ENCODE measurements around the gene FBLN5.
"Not testable (repeated sequence)": the region's sequence is repeated elsewhere in the genome, so short reads cannot be mapped to it uniquely, and the experiment has no call there.

FBLN5 gene

GRCh38 chr14:91904483-91904882, 43.0 kb downstream of the FBLN5 start:
- DNase-seq: no peak

DNA sequence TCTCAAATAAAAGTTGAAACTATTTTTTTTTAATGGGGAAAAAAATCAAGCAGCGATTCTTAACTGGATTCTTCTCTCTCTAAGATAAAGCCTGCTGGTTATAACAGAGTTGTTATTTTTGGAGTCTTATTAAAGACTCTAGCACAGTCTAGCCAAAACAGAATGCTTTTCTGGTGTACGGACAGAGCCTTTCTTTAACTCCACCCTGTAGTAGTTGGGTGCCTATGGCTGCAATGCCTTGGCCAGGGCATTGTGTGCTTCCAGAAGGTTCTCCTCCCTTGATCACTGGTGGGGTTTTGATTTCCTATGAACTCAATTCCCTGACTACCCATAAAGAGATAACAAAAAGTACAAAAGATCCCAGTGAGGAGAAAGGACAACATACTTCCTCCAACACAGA, 44.4 kb downstream of the FBLN5 start:
- no peak for DNase-seq

DNA sequence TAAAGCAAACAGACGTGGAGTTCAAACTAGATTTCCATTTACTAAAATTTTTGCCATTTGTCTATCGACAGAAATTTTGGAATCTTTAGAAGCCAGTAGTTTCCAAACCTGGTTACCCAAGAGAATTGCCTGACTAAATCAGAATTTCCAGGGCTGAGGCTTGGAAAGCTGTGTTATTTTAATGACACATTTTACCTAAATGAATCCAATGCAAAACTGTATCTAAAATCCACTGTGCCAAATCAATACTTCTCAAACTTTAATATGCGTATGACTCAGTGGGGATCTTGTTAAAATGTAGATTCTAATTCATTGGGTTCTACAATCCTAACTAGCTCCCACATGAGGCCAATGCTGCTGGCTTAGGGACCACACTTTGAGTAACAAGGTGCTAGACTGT, 45.2 kb downstream of the FBLN5 start:
- no peak for DNase-seq

DNA sequence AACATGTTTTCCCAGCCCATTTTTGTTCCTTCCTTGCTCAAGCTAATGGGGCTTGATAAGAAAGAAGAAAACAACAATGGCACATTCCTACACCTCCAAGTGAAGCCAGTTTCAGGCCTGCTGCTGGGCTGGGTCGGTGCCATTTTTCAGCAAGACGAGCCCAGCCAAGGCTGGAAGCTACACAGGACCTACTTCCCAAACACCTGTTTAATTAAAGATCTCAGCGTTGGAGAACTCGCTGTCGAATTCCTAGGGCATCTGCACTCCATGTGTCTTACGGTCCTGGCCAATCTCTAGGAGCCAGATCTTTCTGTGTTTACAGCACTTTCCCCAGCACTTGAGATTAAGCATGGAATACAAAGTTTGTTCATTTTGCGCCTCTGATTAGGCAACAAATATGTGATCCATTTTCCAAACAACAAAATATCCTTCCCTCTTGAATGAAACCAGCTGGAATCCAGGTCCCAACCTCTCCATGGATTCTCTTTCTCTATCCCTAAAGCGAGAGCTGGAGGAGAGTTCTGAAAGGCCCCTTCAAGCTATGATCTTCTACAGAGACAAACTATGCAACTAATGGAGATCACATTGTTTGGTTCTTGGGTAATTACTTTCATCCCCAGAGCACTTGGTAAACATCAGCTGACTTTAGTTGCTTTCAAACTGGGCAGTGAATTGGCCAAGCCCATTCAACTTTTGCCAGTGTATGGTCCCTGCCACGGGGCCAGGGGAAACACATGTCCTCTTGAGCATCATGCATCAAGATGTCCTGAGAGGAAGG, 45.9 kb downstream of the FBLN5 start:
- no peak for DNase-seq

DNA sequence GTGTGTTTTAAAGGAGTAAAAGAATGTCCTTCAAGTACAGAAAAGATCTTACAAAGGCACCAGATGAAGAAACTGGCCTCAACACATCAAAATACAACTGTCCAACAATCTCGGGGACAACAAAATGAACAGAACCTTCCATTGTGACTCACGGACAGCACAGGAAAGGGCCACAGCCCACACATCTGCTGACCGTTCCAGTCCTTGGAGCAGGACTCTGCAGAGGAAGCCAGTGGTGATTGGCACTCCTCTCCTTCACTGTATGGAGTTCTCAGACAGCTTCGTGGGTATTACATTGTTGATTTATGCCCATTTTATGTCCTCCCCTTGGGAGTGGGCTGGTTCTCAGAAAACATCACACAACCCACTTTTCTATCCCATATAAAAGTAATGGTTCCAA, 47.7 kb downstream of the FBLN5 start:
- no peak for DNase-seq

GRCh38 chr14:91899213-91899612, 48.3 kb downstream of the FBLN5 start:
- no peak for DNase-seq

DNA sequence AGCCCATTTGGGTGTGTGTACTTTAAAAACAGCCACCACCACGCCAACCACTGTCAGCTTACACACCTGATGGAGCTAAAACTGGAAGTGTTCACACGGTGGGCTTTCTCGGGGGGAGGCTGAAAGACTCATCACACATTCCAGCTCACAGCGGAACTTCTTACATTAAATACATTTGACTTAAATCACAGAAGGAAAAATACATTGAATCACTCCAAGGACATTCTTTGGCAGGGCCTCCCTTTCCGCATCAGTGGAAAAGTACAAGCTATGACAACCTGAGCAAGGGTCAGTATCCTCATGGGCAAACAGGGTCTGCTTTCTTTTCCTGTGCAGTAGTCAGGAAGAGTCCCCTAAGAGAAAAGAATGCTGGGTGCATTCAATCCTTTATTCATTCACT, 49.1 kb downstream of the FBLN5 start:
- no peak for DNase-seq

DNA sequence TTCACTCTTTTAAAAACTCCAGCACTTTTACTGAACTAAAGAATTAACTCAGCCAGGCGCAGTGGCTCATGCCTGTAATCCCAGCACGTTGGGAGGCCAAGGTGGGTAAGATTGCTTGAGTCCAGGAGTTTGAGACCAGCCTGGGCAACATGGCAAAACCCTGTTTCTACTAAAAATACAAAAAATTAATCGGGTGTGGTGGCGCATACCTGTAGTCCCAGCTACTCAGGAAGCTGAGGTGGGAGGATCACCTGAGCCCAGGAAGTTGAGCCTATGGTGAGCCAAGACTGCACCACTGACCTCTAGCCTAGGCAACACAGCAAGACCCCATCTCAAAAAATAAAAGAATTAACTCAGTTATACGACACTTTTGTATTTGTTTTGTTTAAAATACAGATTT, 49.8 kb downstream of the FBLN5 start:
- DNase-seq: not testable (repeated sequence)

DNA sequence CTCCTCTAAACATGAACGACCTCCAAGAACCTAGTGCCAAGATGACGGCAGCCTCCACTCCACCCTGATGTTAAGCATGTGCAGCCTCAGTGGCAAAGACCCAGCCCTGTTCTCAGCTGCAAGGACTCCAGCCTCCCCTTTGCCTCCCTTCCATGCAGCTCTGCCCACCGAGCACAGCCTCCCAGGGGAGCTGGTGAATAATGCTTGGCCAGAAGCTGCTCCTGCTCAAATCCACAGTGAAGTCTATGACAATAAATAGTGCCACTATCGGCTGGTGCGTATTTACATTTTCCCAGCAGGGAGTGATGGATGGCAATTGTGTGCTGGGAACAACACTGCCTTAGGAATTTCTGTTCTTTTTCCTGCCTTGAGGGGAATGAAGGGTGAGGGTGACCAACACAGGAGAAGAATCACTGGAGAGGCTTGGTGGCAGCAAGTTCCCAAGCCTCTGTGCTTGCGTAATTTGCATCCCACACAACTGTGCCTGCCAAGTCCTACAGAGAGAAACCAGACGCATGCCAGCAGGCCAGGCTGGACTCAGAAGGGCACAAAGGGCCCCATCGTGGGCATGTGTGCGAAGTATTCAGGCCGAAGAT, 50.3 kb downstream of the FBLN5 start:
- no peak for DNase-seq

- no peak for DNase-seq
These were observed 51.1 kb downstream of the FBLN5 start for GRCh38 chr14:91896419-91896818.

DNA sequence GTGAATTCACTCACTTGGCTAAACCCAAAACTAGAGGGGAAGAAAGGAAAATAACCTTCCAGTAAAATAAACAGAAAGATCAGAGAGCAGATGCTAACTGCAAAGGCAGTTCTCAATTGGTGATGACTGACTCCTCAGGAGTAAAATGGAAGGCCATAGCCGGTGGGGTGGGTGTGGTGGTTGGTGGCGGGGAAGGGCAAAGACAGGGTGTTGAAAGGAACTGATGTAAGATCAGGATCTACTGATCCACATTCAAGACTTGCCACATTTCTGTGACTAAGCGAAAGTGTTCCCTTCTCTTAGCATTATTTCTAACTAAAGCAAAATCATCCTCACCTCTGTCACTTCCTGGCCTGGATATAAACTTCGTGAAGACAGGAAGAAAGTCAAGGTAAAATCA, 53.8 kb downstream of the FBLN5 start:
- no peak for DNase-seq

- no peak for DNase-seq
These were observed 54.5 kb downstream of the FBLN5 start for GRCh38 chr14:91893007-91893406.

GRCh38 chr14:91891721-91892220, 55.7 kb downstream of the FBLN5 start:
- DNase-seq: no peak

DNA sequence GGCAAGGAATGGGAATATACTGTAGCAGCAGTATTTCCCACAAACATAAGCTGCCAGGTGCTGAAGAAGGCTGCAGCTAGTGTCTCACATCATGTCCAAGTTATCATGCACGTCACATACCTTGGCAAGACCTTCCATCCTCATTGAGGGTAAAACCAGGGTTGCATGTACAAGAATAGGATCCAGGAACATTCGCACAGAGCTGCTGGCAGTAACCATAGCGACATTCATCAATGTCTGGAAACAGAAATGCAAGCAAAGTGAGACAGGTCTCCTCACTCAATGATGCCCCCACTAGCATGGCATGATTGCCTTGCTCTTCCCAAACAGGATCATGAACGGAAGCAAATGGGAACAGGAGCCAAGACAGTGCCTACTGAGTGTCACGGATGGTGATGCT, 56.4 kb downstream of the FBLN5 start:
- no peak for DNase-seq

- no peak for DNase-seq
These were observed 57.2 kb downstream of the FBLN5 start for GRCh38 chr14:91890291-91890749.

- no peak for DNase-seq
These were observed 57.9 kb downstream of the FBLN5 start for GRCh38 chr14:91889477-91890211.

DNA sequence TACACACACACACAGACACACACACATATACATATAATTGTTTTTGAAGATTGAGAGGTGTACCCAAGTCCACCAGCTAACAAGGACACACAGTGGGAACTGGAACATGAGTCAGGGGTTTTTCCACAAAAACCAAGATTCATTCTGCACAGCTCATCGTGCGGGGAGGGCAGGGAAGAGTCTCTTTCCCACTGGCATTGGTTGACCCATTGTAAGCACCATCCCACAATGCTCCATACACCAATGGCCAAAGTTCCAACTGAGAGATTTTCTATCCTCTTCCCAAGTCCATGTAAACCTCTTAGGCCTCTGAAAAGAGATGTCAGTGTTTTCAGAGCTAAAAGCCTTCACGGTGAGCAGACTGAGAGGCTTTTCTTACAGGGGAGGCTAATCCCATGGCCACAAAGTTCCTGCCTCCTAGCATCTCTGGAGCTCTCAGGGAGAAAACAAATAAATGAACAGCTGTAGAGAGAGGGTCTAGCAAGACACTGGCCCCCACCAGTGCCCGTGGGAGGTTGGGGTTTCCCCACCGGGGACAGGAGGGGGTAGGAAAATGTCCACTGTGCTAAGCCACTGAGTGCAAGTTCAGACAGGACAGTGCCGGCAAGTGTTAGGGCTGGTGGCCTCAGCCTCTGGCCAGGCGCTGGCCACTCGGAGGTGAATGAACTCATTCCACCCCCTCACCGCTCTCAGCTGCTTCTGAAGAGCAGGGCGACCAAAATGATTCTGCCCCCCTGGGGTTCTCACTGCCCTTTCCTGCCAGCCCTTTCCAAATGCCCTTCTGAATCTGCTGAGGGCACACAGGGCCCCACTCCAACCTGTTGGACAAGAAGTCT, 58.6 kb downstream of the FBLN5 start:
- DNase-seq: no peak

DNA sequence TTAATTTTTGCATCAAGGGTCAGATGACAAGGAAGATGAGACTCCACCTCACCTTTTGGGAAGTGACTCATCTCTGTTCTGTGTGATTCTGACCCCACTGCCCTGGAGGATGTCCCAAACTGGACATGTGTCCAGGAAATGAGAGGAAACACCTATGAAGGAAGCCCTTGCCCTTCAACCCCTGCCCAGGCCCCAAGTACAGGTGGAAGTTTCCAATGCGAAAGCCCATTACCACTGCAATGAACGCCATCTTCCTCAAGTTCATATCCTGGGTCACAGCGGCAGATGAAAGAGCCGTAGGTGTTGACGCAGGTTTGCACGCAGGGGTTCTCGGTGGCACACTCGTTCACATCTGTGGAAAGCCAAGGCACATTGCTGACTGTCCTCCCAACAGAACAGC, 60.5 kb downstream of the FBLN5 start:
- no peak for DNase-seq

DNA sequence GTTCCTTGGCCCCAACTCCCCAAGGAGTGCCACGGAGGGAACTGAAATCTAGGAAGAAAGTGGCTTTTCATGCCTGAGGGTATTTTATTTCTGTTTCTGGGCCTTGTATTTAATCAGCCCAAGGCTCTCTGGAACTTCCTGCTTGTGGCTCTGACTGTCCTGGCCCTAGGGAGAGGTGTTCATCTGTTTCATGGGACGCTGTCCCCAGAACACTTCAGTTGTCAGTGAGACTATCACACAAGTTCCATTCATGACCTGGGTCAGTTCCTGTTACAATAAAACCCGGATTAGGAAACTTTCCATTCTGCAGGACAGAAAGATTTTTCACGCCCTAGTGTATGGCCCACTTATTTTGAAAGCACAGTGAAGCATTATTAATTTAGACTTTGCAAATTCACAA, 61.7 kb downstream of the FBLN5 start:
- no peak for DNase-seq

- DNase-seq: no peak
These were observed 62.3 kb downstream of the FBLN5 start for GRCh38 chr14:91885113-91885712.

GRCh38 chr14:91884664-91885063, 62.8 kb downstream of the FBLN5 start:
- DNase-seq: no peak

DNA sequence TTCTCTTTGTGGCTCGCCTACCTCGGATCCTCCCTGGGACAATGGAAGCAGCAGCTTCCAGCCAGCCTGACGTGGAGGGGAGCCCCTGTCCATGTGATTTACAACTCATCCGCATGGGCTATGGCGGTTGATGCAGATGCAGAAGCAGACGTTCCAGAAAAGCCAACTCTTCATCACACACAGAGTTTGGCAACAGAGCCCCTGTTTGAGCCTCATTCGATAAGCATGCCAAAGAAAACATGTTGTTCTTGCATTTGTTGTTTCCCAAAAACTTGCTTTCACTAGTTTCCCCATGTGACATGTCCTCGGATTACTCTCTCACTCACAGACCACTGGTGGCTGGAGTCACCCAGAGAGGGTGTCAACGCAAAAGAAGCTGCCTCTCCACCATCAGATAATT, 63.7 kb downstream of the FBLN5 start:
- DNase-seq: no peak

DNA sequence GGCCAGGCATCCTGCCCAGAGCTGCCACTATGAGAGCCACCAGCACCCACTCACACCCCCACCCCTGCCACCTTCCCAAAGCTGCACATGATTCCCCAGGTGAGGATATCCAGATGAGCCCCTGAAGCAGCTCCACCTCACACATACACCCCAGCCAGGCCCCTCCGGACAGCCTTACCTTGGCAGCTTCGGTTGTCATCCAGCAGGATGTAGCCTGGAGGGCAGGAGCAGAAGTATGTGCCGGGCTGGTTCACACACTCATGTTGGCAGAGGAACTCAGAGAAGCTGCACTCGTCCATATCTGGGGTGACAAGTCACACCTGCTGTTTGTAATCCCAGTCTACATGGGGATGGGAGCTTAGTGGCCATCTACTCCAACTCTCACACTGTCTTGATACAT, 64.7 kb downstream of the FBLN5 start:
- DNase-seq: no peak

All from GF-D8 (cell line).